ENCODE data around the gene DEXI.

DEXI gene

DNA sequence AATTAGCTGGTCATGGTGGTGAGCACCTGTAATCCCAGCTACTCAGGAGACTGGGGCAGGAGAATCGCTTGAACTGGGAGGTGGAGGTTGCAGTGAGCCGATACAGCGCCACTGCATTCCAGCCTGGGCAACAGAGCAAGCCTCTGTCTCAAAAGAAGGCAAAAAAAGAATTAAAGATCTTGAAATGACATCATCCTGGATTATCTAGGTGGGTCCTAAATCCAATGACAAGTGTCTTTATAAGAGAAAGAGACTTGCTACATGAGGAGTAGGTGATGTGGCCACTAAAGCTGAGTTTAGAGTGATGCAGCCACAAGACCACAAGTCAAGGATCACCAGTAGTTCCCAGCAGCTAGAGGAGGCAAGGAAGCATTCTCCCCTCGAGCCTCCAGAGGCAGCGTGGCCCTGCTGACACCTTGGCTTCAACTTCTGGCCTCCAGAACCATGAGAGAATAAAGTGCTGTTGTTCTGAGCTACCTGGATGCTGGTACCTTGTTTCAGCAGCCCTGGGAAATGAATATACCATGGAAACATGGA, 49.4 kb downstream of the DEXI start:
- no peak for DNase-seq (ENCODE audit: low spot score)

DNA sequence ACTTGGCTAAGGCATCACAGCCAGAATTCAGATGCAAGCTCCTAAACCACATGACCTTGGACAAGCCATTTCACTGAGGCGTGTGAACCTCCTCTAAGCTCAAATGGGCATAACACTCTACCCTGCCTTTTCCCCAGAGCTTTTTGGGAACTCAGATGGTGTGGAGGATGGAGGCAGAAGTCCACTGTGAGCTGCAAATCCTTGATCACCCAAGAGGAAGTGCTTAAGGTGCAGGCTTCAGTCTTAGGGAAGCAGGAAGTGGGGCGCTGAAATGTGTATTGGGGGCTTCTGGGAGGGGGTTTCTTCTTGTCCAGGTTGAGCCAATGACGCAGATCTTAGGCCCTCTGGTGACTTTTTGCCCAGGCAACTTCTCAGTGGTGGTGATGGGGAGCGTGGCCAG, 52.4 kb downstream of the DEXI start:
- DNase-seq (ENCODE audit: low spot score): no peak

DNA sequence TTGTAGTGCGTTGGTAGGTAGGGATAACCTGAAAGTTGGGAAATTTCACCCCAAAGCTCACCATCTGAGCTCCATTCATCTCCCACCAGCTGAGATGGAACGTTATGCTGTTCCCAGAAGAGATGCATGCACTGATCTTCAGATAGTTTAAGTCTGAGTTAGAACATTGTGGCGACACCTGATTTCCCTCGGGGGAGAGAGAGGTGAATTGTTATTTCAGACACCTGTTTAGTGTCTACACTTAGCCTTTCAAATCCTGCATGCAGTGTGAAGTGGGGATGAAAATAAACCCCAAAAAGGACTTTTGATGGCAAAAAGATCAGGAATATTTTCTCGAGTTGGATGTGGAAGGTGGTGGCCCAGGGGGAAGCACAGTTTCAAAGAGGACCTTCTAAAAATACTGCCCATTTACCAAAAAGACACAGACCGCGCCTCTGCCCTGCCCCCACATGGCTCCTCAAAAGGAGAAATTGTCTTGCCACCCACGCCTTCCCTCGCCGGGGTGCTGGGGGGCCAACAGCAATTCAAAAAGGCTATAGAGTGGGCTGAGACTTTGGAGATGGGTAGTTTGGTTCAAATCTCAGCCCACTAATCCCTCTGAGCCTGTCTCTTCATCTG, 53.8 kb downstream of the DEXI start:
- DNase-seq (ENCODE audit: low spot score): no peak

DNA sequence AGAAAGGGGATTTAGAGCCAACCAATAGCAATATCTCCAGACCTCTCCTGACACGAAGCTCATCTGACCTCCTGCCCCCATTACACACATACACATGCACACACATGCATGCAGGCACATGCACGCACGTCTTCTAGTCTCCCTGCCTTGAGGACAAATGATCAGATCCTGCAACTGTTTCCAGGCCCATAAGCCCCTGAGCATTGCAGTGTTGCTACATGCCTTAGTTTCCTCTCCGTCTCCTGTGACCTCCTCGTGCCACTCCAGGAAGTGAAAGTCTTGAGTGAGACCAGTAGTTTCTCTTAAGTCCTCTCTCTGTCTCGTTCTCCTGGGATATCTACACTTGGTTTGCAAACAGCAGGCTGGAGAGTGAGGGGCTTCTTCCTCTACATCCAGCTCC, 57.0 kb downstream of the DEXI start:
- DNase-seq (ENCODE audit: low spot score): no peak

DNA sequence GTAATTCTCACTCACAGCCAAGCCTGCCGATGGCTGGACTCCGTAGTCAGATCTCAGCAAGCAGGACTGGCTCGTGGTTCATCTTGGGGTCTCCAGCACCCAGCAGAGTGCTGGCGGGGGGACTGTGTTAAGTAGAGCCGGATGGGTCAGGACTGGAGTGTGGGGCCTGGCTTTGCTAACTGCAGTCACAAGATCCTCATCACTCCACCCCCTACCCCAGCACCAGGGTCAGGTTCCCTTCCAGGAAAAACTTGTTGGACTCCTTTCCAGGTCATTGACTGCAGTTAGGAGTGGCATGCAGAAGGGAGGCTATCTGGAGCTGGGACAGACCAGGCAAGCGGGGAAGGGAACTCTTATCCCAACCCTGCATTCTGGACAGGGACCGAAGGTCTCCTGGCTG, 59.3 kb downstream of the DEXI start:
- no peak for DNase-seq (ENCODE audit: low spot score)

DNA sequence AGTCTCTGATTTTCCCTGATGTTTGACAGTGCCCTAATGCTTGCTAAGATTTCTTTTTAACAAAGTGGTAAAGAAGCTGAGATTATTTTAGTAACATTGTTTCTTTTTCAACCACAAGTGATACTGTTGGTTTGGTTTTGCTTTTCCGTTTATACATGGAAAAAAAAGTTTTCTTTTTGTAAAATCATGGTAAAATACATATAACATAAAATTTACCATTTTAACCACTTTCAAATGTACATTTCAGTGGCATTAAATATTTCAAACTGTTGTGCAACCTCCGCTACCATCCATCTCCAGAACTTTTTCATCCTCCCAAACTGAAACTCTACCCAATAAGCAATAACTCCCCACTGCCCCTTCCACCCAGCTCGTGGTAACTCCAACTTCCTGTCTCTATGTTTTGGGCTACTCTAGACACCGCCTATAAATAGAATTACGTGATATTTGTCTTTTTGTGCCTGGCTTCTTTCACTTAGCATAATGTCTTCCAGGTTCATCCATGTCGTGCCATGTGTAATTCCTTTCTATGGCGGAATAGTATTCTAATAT, 60.7 kb downstream of the DEXI start:
- no peak for DNase-seq (ENCODE audit: low spot score)

DNA sequence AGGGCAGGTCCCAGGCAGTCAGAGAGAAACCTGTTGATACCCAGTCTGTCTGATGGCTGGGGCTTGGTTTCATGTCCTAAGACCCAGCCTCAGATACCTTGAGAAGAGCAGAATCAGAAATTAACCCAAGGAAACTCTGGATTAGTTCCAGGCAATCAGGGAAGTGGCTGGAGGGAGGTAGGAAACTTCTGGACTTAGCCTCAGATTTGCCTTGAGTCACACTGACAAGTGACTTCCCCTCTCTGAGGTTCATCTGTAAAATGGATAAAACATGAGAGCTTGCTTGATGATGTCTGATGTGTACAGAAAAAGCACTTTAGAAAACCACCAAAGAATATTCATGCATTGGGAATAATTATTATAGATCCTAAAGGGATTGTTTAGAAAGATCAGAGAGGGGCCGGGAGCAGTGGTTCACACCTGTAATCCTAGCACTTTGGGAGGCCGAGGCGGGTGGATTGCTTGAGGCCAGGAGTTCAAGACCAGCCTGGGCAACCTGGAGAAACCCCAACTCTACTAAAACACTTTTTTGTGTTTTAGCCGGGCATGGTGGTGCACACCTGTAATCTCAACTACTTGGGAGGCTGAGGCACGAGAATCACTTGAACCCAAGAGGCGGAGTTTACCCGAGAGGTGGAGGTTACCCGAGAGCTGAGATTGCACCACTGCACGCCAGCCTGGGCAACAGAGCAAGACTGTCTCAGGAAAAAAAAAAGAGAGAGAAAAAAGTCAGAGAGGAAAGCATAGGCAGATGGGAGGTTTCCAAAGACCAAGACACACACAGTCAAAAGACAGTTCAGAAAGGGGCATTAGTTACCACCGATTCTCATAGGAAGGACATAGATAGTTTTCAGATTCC, 61.4 kb downstream of the DEXI start:
- no peak for DNase-seq (ENCODE audit: low spot score)

DNA sequence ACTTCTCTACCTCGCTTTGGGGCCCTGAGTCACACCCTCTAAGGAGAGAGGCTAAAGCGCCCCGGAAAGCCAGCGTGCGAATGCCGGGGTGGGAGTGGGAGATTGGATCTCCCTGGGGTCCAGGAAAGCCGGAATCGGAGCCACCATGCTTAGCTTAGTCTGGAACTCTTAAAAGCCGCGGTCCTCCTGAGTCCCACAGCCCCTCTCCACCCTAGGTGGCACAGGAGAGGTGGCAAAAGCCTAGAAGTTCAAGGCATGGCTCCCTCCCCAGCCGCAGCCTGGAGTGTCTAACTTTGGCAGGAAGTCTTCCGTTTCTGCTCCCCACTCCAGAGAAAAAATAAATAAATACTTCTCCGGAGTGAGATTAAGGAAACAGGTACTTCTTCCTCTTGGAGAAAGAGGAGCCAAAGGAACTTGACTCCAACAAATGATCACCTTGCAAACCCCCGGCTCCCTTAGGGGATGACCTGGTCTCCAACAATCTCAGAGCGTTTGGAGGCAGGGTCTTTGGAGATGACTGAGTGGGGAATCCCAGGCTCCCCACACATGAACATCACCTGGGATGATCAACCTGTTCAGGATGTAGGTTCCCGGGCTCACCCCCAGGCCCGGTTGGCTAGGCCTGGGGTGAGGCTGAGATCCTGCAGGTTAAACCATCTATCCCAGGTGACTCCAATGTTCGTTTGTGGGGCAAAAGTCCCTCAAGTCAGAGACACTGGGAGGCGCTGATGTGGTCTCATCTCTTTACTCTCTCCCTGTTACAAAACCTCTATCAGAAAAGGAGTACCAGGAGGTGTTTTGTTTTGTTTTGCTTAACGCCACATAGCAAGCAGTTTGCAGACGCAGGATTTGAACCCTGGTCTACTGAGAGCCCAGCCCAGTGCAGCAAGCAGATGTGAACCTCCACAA, 62.3 kb downstream of the DEXI start:
- no peak for DNase-seq (ENCODE audit: low spot score)

Measured in LoVo (cell line).